Caki2 (cell line): ENCODE results near the gene DOCK3. TPM values are rescaled to one million over a fixed set of nuclear protein-coding genes. Genes with fewer than 3 reads are reported as not detected.
"Not testable (repeated sequence)": the region's sequence is repeated elsewhere in the genome, so short reads cannot be mapped to it uniquely, and the experiment has no call there.

ENCODE experiments used
- DNase-seq: peaks from one replicate; pipeline ENCODE4 v3.0.0-alpha.2; 2015; ENCODE audit warnings: low read depth
- in situ Hi-C: cut with HindIII; loops from 2 replicates; pipeline ENCODE4 v1.10.0; 2016; ENCODE audit warnings: low sequenced_read_pairs, low pct_unique_long_range_greater_than_20kb, mixed read lengths
- total RNA-seq: library from RNA; depleted of rRNA; stranded (reverse); fragments of >200 nt; shearing (Covaris generic); gene quantifications from 2 replicates; pipeline ENCODE4 v1.2.3, GENCODE V29; 2014; ENCODE audit warnings: low replicate concordance

The DOCK3 gene
- total RNA-seq, 1 experiment from 2014 or later, result 0.61 TPM

GRCh38 chr3:50671331-50671730 is 3.4 kb upstream of the DOCK3 start:
- in situ Hi-C loops, result no loop called here
- DNase-seq, result peak; percentile 81

- no peak for DNase-seq
- in situ Hi-C loops, result no loop called here
These were observed 2.1 kb upstream of the DOCK3 start for GRCh38 chr3:50672656-50673055.

GRCh38 chr3:50673931-50674330 is 796 bp upstream of the DOCK3 start:
- in situ Hi-C loops, result no loop called here
- DNase-seq, result no peak

GRCh38 chr3:50675179-50676030 is 678 bp downstream of the DOCK3 start:
- in situ Hi-C loops, result no loop called here
- DNase-seq, result no peak

- in situ Hi-C loops, result no loop called here
- no peak for DNase-seq
These were observed 1.4 kb downstream of the DOCK3 start for GRCh38 chr3:50676031-50676705.

- no peak for DNase-seq
- in situ Hi-C loops, result no loop called here
These were observed 12.5 kb downstream of the DOCK3 start for GRCh38 chr3:50687127-50687751.

GRCh38 chr3:50687916-50688315 is 13.2 kb downstream of the DOCK3 start:
- in situ Hi-C loops, result no loop called here
- DNase-seq, result no peak

- in situ Hi-C loops, DNase-seq: not testable (repeated sequence)
These were observed 13.9 kb downstream of the DOCK3 start for GRCh38 chr3:50688602-50689001.

GRCh38 chr3:50689558-50689957 is 14.8 kb downstream of the DOCK3 start:
- in situ Hi-C loops, result no loop called here
- DNase-seq, result no peak

GRCh38 chr3:50695031-50695430 is 20.3 kb downstream of the DOCK3 start:
- in situ Hi-C loops, result no loop called here
- DNase-seq, result no peak

- no peak for DNase-seq
- in situ Hi-C loops, result no loop called here
These were observed 21.5 kb downstream of the DOCK3 start for GRCh38 chr3:50696276-50696675.

- in situ Hi-C loops, result no loop called here
- no peak for DNase-seq
These were observed 23.5 kb downstream of the DOCK3 start for GRCh38 chr3:50698269-50698668.

- in situ Hi-C loops, result no loop called here
- DNase-seq, result peak; percentile 5
These were observed 33.9 kb downstream of the DOCK3 start for GRCh38 chr3:50708620-50709019.

GRCh38 chr3:50714946-50715345 is 40.2 kb downstream of the DOCK3 start:
- no peak for DNase-seq
- in situ Hi-C loops, result no loop called here

- no peak for DNase-seq
- in situ Hi-C loops, result no loop called here
These were observed 50.1 kb downstream of the DOCK3 start for GRCh38 chr3:50724831-50725230.

GRCh38 chr3:50734985-50735384 is 60.3 kb downstream of the DOCK3 start:
- no peak for DNase-seq
- in situ Hi-C loops, result no loop called here

GRCh38 chr3:50737193-50737905 is 62.6 kb downstream of the DOCK3 start:
- in situ Hi-C loops, result no loop called here
- no peak for DNase-seq

- no peak for DNase-seq
- in situ Hi-C loops, result no loop called here
These were observed 63.3 kb downstream of the DOCK3 start for GRCh38 chr3:50737906-50738598.
